K562 (cell line): ENCODE data around the gene CDKN2AIP. TPM values are rescaled to one million over a fixed set of nuclear protein-coding genes. Genes with fewer than 3 reads are reported as not detected.

ENCODE experiments used
- ATAC-seq: fragments of 200-7000 bp; cut with Tn5 transposase; 3 replicates; pipeline ENCODE4 v1.9.1; 2020; ENCODE audit warnings: moderate library complexity
- BruUV-seq: library from RNA; stranded (reverse); fragments of 400-500 nt; replicated peaks from 2 replicates; lab custom pipeline; 2021; lab: Mats Ljungman, UMichigan
- CTCF ChIA-PET: fragments of 300-600 bp; formaldehyde crosslinking; extraction: SDS; loops from one replicate; lab custom pipeline; 2021; ENCODE audit warnings: low intra/inter-chr PET ratio; lab: Yijun Ruan, JAX
- POLR2A ChIA-PET: fragments of 300-600, 350-650 bp; sonication (Branson Sonifier 250); formaldehyde crosslinking; extraction: SDS; loops from one replicate; lab custom pipeline; 2021; ENCODE audit warnings: antibody characterized with exemption, inconsistent platforms; lab: Yijun Ruan, JAX
- DNase-seq, 4 experiments: peaks; one replicate each; pipeline versions ENCODE4 v3.0.0 to v3.0.0-alpha.2; 2011 to 2018; ENCODE audit warnings: low spot score in 3 of 4, mixed read lengths in 3 of 4; ENCODE audit errors: extremely low read depth in 1 of 4
- FAIRE-seq: peaks from 2 replicates; lab custom pipeline; 2011; peaks lifted over from hg19 to GRCh38; lab: Jason Lieb, UNC
- H2AFZ ChIP-seq: 2 replicates; pipeline ENCODE4 v1.6.0; 2011; ENCODE audit warnings: low read depth, low read length, control low read depth, inconsistent platforms
- H3K27ac ChIP-seq: fragments of 200-600 bp; 3 replicates; pipeline ENCODE4 v1.8.0; 2011; ENCODE audit warnings: low read depth, mild to moderate bottlenecking, control low read depth, inconsistent platforms, low read length, moderate library complexity, mixed read lengths; ENCODE audit errors: extremely low read depth
- H3K27me3 ChIP-seq, 2 experiments: fragments of 300-600 bp in 1 of 2; 2 replicates in 1 of 2; 3 replicates in 1 of 2; pipeline versions ENCODE4 v1.6.0 to v1.8.0; 2011; ENCODE audit warnings: inconsistent platforms in 2 of 2, low read length in 2 of 2, mild to moderate bottlenecking in 1 of 2, mixed read lengths in 1 of 2, moderate library complexity in 1 of 2; ENCODE audit not compliant: control insufficient read depth in 2 of 2, insufficient read depth in 2 of 2
- H3K36me3 ChIP-seq: fragments of 300-600 bp; 3 replicates; pipeline ENCODE4 v1.8.0; 2011; ENCODE audit warnings: mild to moderate bottlenecking, low read length, inconsistent platforms; ENCODE audit not compliant: control insufficient read depth, insufficient read depth
- H3K4me1 ChIP-seq, 2 experiments: fragments of 200-600 bp in 1 of 2; replicated peaks in 1 of 2; 2 replicates in 1 of 2; 3 replicates in 1 of 2; pipeline versions ENCODE4 v1.5.1 to v1.8.0; 2011; ENCODE audit warnings: inconsistent platforms in 2 of 2, low read length in 2 of 2, mild to moderate bottlenecking in 1 of 2, mixed read lengths in 1 of 2, moderate library complexity in 1 of 2; ENCODE audit not compliant: control insufficient read depth in 2 of 2, insufficient read depth in 2 of 2
- H3K4me2 ChIP-seq: 2 replicates; pipeline ENCODE4 v1.6.1; 2011; ENCODE audit warnings: low read length, control low read depth, inconsistent platforms, mixed read lengths; ENCODE audit not compliant: insufficient read depth
- H3K4me3 ChIP-seq: fragments of 200-600 bp; sonication (generic), shearing (Covaris generic); 2 replicates; pipeline ENCODE4 v1.5.1; 2016; ENCODE audit warnings: control low read depth, inconsistent platforms
- H3K79me2 ChIP-seq: fragments of 200-600 bp; 3 replicates; pipeline ENCODE4 v1.8.0; 2011; ENCODE audit warnings: low read length, inconsistent platforms; ENCODE audit not compliant: control insufficient read depth, insufficient read depth
- H3K9ac ChIP-seq, 2 experiments: 2 replicates each; pipeline versions ENCODE4 v1.6.0 to v1.6.1; 2011; ENCODE audit warnings: low read depth in 2 of 2, low read length in 2 of 2, control low read depth in 1 of 2, inconsistent platforms in 1 of 2, mild to moderate bottlenecking in 1 of 2, mixed read lengths in 1 of 2; ENCODE audit not compliant: insufficient read depth in 1 of 2
- H3K9me1 ChIP-seq: one replicate; pipeline ENCODE4 v1.6.0; 2011; ENCODE audit warnings: inconsistent platforms, mild to moderate bottlenecking, low read length, moderate library complexity; ENCODE audit not compliant: control insufficient read depth, insufficient read depth
- H3K9me3 ChIP-seq: replicated peaks from 2 replicates; pipeline ENCODE4 v1.5.1; 2011; ENCODE audit warnings: low read depth, low read length, inconsistent platforms; ENCODE audit not compliant: control insufficient read depth, insufficient read depth
- H4K20me1 ChIP-seq: replicated peaks from 2 replicates; pipeline ENCODE4 v1.6.1; 2011; ENCODE audit warnings: low read length, inconsistent platforms, mixed read lengths; ENCODE audit not compliant: control insufficient read depth, insufficient read depth
- ARNT ChIP-seq, 2 experiments: fragments of 450-650 bp; IDR thresholded peaks; 2 replicates each; pipeline ENCODE4 v1.6.1; 2016; ENCODE audit warnings: mild to moderate bottlenecking in 1 of 2
- CHD1 ChIP-seq: fragments of 200-600 bp; sonication (generic); IDR thresholded peaks from one replicate; pipeline ENCODE4 v1.6.1; 2012; ENCODE audit warnings: mild to moderate bottlenecking, moderate library complexity, low read length, inconsistent platforms
- GTF3C2 ChIP-seq: IDR thresholded peaks from 3 replicates; pipeline ENCODE4 v1.6.1; 2011; ENCODE audit warnings: borderline replicate concordance, mild to moderate bottlenecking, moderate library complexity; ENCODE audit not compliant: insufficient read length; ENCODE audit errors: extremely low read depth
- HDAC6 ChIP-seq: IDR thresholded peaks from 2 replicates; pipeline ENCODE4 v1.6.1; 2012; ENCODE audit warnings: low read depth, mild to moderate bottlenecking, control low read depth, inconsistent platforms, low read length, moderate library complexity
- PTRF ChIP-seq: fragments of 450-650 bp; IDR thresholded peaks from 2 replicates; pipeline ENCODE4 v1.6.1; 2016; ENCODE audit warnings: mild to moderate bottlenecking, missing genetic modification characterization, missing compliant biosample characterization
- RFX1 ChIP-seq: fragments of 450-650 bp; IDR thresholded peaks from 2 replicates; pipeline ENCODE4 v1.6.1; 2016; ENCODE audit warnings: mild to moderate bottlenecking, moderate library complexity
- RNF219 ChIP-seq: fragments of 250-450 bp; sonication (Bioruptor Pico); IDR thresholded peaks from 2 replicates; pipeline ENCODE4 v1.5.0; 2022; ENCODE audit warnings: mild to moderate bottlenecking
- SAP30 ChIP-seq: fragments of 200-600 bp; sonication (generic); IDR thresholded peaks from 2 replicates; pipeline ENCODE4 v1.6.1; 2012; ENCODE audit warnings: borderline replicate concordance, low read depth, mild to moderate bottlenecking, moderate library complexity, low read length, control low read depth, inconsistent platforms; ENCODE audit not compliant: insufficient read depth, poor library complexity, severe bottlenecking
- ZNF217 ChIP-seq: sonication (generic); formaldehyde crosslinking; IDR thresholded peaks from 2 replicates; pipeline ENCODE4 v1.8.0; 2022; ENCODE audit warnings: mild to moderate bottlenecking, missing genetic modification reagents
- ZNF512 ChIP-seq: IDR thresholded peaks from 2 replicates; pipeline ENCODE4 v1.6.1; 2016; ENCODE audit warnings: missing genetic modification characterization, missing compliant biosample characterization
- ZNF589 ChIP-seq: fragments of 200-800 bp; sonication (Bioruptor generic); IDR thresholded peaks from 2 replicates; pipeline ENCODE4 v1.6.1; 2016; ENCODE audit warnings: low read depth, missing genetic modification characterization, missing compliant biosample characterization
- ZNF785 ChIP-seq: fragments of 250-450 bp; sonication (Bioruptor Pico); IDR thresholded peaks from 2 replicates; pipeline ENCODE4 v1.4.0; 2020; ENCODE audit warnings: mild to moderate bottlenecking
- WGBS: fragments of 100-300 bp; shearing (Covaris generic); methylation state at CpG from one replicate; pipeline ENCODE4 v1.1.6; 2016; ENCODE audit warnings: low coverage, mixed read lengths; ENCODE audit not compliant: insufficient coverage; ENCODE audit errors: missing lambda C conversion rate; 5-methylcytosine and 5-hydroxymethylcytosine counted together
- in situ Hi-C: fragments of 300-500 bp; cut with MboI; formaldehyde crosslinking; loops from 4 replicates; pipeline ENCODE4 v1.15.0; 2018; ENCODE audit warnings: inconsistent platforms, mixed read lengths
- intact Hi-C: fragments of 100-400 bp; cut with micrococcal nuclease; formaldehyde crosslinking; loops from 2 replicates; pipeline ENCODE4 v1.14.2; 2022
- polyA plus RNA-seq, 8 experiments: library from polyadenylated mRNA; depleted of rRNA in 4 of 8; stranded (reverse) in 5 of 8; unstranded in 3 of 8; fragments of >200 nt; fragmentation: Nextera tagmentation in 2 of 8; fragmentation: Illumina TruSeq in 1 of 8; extraction: Ambion mirVana in 2 of 8; extraction: Trizol in 1 of 8; gene quantifications; 2 replicates each; pipeline versions ENCODE4 v1.2.1 to v1.2.3, GENCODE V29; 2011 to 2014; ENCODE audit warnings: inconsistent platforms in 1 of 8, missing spikeins in 1 of 8
- total RNA-seq, 7 experiments: library from RNA; depleted of rRNA in 6 of 7; stranded (reverse); fragments of >200 nt in 6 of 7; fragmentation: Illumina TruSeq in 2 of 7; extraction: Trizol in 2 of 7; gene quantifications; 2 replicates each; pipeline versions ENCODE4 v1.2.1 to v1.2.3, GENCODE V29; 2011 to 2021; ENCODE audit warnings: low replicate concordance in 1 of 7

The CDKN2AIP gene
- total and polyA plus RNA-seq, 9 of the 15 experiments (the other 6 are each of a cell fraction or from before 2014, with no cell fraction given), result 5.9 to 22.0 (median 19.7) TPM

- in situ Hi-C loops, result no loop called here
- CTCF ChIA-PET, result no interaction called here
- peak overlapping the region; percentile 84 for H3K27ac ChIP-seq
- TF ChIP-seq HDAC6, result no peak
- peak; percentile 73 for TF ChIP-seq CHD1
- no peak for TF ChIP-seq RFX1
- no peak for TF ChIP-seq RNF219 (CRISPR knock-in tag)
- peak; percentile 17; the same call in 1 of the 2 replicates for TF ChIP-seq PTRF (tag)
- TF ChIP-seq ARNT (IDR thresholded peaks at IDR 0.05), result 0 out of 4 replicates have a peak, but pooled peaks of 1 of the 2 experiments have one; percentile 36
- no peak for TF ChIP-seq ZNF217 (CRISPR knock-in tag)
- no peak for TF ChIP-seq GTF3C2
- TF ChIP-seq ZNF512 (tag), result no peak
- TF ChIP-seq ZNF589 (CRISPR knock-in tag), result peak; percentile 77; the same call in 1 of the 2 replicates
- no peak for TF ChIP-seq ZNF785 (CRISPR knock-in tag)
- TF ChIP-seq SAP30, result no peak
These were observed 45.9 kb upstream of the CDKN2AIP start for GRCh38 chr4:183398298-183399125.

More at GRCh38 chr4:183398298-183399125, 45.9 kb upstream of the CDKN2AIP start:
- whole genome bisulfite sequencing, result 2% methylated on average over 34 of the region's 61 CpGs
- Histone ChIP-seq H3K36me3 (no peaks in the 10 kb centered on the region), H3K4me3 (peak overlapping the region; percentile 20; the same call in 1 of the 2 replicates), H4K20me1 (no peaks in the 10 kb centered on the region), H3K9me3 (no peaks in the 10 kb centered on the region), H3K4me1 (peaks cover 34 to 51% of the 10 kb centered on the region in 2 experiments), H3K9me1 (no peaks in the 10 kb centered on the region), H3K27me3 (no peaks in the 10 kb centered on the region), H3K4me2 (peak overlapping the region; percentile 72), H2AFZ (peak overlapping the region; percentile 92), H3K9ac (peak overlapping the region; percentile 78 to 94), H3K79me2 (no peaks in the 10 kb centered on the region)
- intact Hi-C loops, result loop anchor here (2.0 to 5.0 kb wide), 2 partner anchors 36 to 136 kb away; no protein-coding TSS in a partner anchor
- peak; percentile 94 for ATAC-seq
- DNase-seq, result peak; percentile 80 to 86 (median 82)
- POLR2A ChIA-PET, result interaction anchor here (0.6 to 1.1 kb wide), 4 partner anchors 10 to 51 kb away, joined by 3 to 4 read pairs (median 3); no protein-coding TSS in a partner anchor
- BruUV-seq, result no TSS peak
- peak; percentile 32 for FAIRE-seq
